H1 (cell line): ENCODE data around the gene DIAPH2. TPM values are rescaled to one million over a fixed set of nuclear protein-coding genes. Genes with fewer than 3 reads are reported as not detected.

Experiments
- TCF12 ChIP-seq: IDR thresholded peaks from 2 replicates; pipeline ENCODE4 v1.6.1; 2011; ENCODE audit warnings: low read depth, mild to moderate bottlenecking, low read length
- polyA plus RNA-seq, 7 experiments: library from polyadenylated mRNA; depleted of rRNA in 3 of 7; stranded (reverse) in 5 of 7; unstranded in 2 of 7; fragments of >200 nt in 5 of 7; fragments of 200-250 nt in 2 of 7; gene quantifications; 1 replicate in 5 of 7; 2 replicates in 1 of 7; 4 replicates in 1 of 7; pipeline versions ENCODE4 v1.2.1 to v1.2.3, GENCODE V29; 2011 to 2013; ENCODE audit warnings: missing spikeins in 2 of 7, mixed read lengths in 2 of 7
- total RNA-seq: library from RNA; stranded (reverse); fragmentation: NEBNext Ultra II Directional; extraction: Animal tissue kit (Norgen Biotek cat#: 25700); gene quantifications from 2 replicates; pipeline ENCODE4 v1.2.1, GENCODE V29; 2021

DIAPH2 gene
- total and polyA plus RNA-seq, 2 of the 8 experiments (the other 6 are each of a cell fraction or from before 2014, with no cell fraction given) = 4.4 to 24.3 TPM

GRCh38 chrX:96906741-96907140 lies 222.1 kb downstream of the DIAPH2 start (continued):
- no peak for TF ChIP-seq TCF12
- TF ChIP-seq, all 59 proteins: peak for 0
